SH-SY5Y (cell line): ENCODE data around the gene PTS.

ENCODE experiments used
- GATA2 ChIP-seq: IDR thresholded peaks from 2 replicates; pipeline ENCODE4 v1.6.1; 2011; ENCODE audit warnings: mild to moderate bottlenecking, low read depth, low read length
- GATA3 ChIP-seq: IDR thresholded peaks from 2 replicates; pipeline ENCODE4 v1.6.1; 2011; ENCODE audit warnings: low read depth, mild to moderate bottlenecking, low read length, moderate library complexity

- TF ChIP-seq GATA2 = no peak
- TF ChIP-seq GATA3 = no peak
Measured at GRCh38 chr11:112212710-112213109, 13.5 kb upstream of the PTS start.
